ENCODE measurements around the gene LPP. TPM values are rescaled to one million over a fixed set of nuclear protein-coding genes. Genes with fewer than 3 reads are reported as not detected.

The LPP gene
- total RNA-seq, 1 experiment from 2014 or later: 54.0 TPM

GRCh38 chr3:188583341-188584161 is 429.6 kb downstream of the LPP start:
- RAD21 ChIA-PET (ENCODE audit: low non-redundant PET in 1 of 2, low total read pairs in 2 of 2, uncharacterized antibody in 2 of 2, unreplicated experiment in 2 of 2): no interaction called here
- no peak for TF ChIP-seq FOSL1 (IDR thresholded peaks at IDR 0.05; ENCODE audit: low read depth)
- no peak for TF ChIP-seq POLR2AphosphoS5 (IDR thresholded peaks at IDR 0.05; ENCODE audit: low read depth, low read length)
- TF ChIP-seq TCF7L2 (IDR thresholded peaks at IDR 0.05; ENCODE audit: borderline replicate concordance, extremely low read depth, insufficient read depth, insufficient read length): no peak
- no peak for TF ChIP-seq ZFX (IDR thresholded peaks at IDR 0.05)
- no peak for TF ChIP-seq RAD21 (IDR thresholded peaks at IDR 0.05; ENCODE audit: low read depth)
- TF ChIP-seq SP1 (IDR thresholded peaks at IDR 0.05; ENCODE audit: low read depth): no peak
- TF ChIP-seq EGR1 (IDR thresholded peaks at IDR 0.05; ENCODE audit: low read depth): no peak
- no peak for TF ChIP-seq ATF3 (IDR thresholded peaks at IDR 0.05)
- no peak for TF ChIP-seq SRF (IDR thresholded peaks at IDR 0.05; ENCODE audit: low read depth)
- no peak for TF ChIP-seq YY1 (IDR thresholded peaks at IDR 0.05; ENCODE audit: extremely low read depth, insufficient replicate concordance, low read depth, low read length)
- TF ChIP-seq REST (IDR thresholded peaks at IDR 0.05; ENCODE audit: low read depth): no peak
- no peak for TF ChIP-seq CEBPB (IDR thresholded peaks at IDR 0.05; ENCODE audit: low read depth)
- no peak for TF ChIP-seq EZH2 (IDR thresholded peaks at IDR 0.05)
- no peak for TF ChIP-seq MAX (IDR thresholded peaks at IDR 0.05)
- TF ChIP-seq POLR2A (IDR thresholded peaks at IDR 0.05; ENCODE audit: borderline replicate concordance, extremely low read depth, insufficient read depth, insufficient read length): no peak
- TF ChIP-seq EZH2phosphoT487 (IDR thresholded peaks at IDR 0.05; ENCODE audit: borderline replicate concordance): no peak
- intact Hi-C loops (cut with micrococcal nuclease): no loop called here
- Histone ChIP-seq H3K27me3 (ENCODE audit: insufficient read depth, low read length) (no peaks in the 10 kb centered on the region), H3K79me2 (ENCODE audit: insufficient read depth, low read length) (no peaks in the 10 kb centered on the region), H3K9ac (ENCODE audit: low read length) (no peak overlapping the region), H3K36me3 (ENCODE audit: control insufficient read depth in 1 of 2, insufficient read depth in 2 of 2, low read length in 2 of 2) (no peaks in the 10 kb centered on the region), H3K9me3 (ENCODE audit: control insufficient read depth in 1 of 2, insufficient read depth in 1 of 2, low read depth in 1 of 2, low read length in 2 of 2) (no peaks in the 10 kb centered on the region), H3K27ac (ENCODE audit: low read depth, low read length) (no peak overlapping the region), H3K4me1 (ENCODE audit: control insufficient read depth in 1 of 2, insufficient read depth in 2 of 2, low read length in 2 of 2) (peaks cover 0 to 7% of the 10 kb centered on the region in 2 experiments; a peak in 1 of 4 replicates), H3K9me2 (ENCODE audit: insufficient read depth) (no peaks in the 10 kb centered on the region), H4K20me1 (ENCODE audit: insufficient read depth) (0 out of 2 replicates have a peak, but pooled peaks cover 3% of the 10 kb centered on the region), H2AFZ (ENCODE audit: low read depth, low read length, poor library complexity, severe bottlenecking) (no peak overlapping the region), H3K4me2 (ENCODE audit: low read length) (no peak overlapping the region), H3K4me3 (replicated peaks in 1 of 2; ENCODE audit: low read depth in 1 of 2, low read length in 2 of 2) (no peak overlapping the region)
- POLR2A ChIA-PET: no interaction called here
- DNase-seq (ENCODE audit: low read depth, low spot score) (no peak), ATAC-seq (no peak)
- CTCF ChIA-PET: no interaction called here
- BruUV-seq (replicated peaks): no TSS peak
